H9 (cell line): ENCODE results near the gene SH3PXD2B. TPM values are rescaled to one million over a fixed set of nuclear protein-coding genes. Genes with fewer than 3 reads are reported as not detected.

Experiments
- DNase-seq: peaks from one replicate; pipeline ENCODE4 v3.0.0-alpha.2; 2017
- H2AFZ ChIP-seq: one replicate; pipeline ENCODE4 v1.6.1; 2013; ENCODE audit warnings: mild to moderate bottlenecking, low read length, control low read depth, moderate library complexity
- H2AK5ac ChIP-seq: 2 replicates; pipeline ENCODE4 v1.6.1; 2013; ENCODE audit warnings: low read length, control low read depth, mixed read lengths; ENCODE audit not compliant: insufficient read length
- H2BK120ac ChIP-seq: one replicate; pipeline ENCODE4 v1.6.1; 2013; ENCODE audit warnings: low read depth, mild to moderate bottlenecking, low read length, control low read depth, inconsistent platforms; ENCODE audit not compliant: poor library complexity, severe bottlenecking
- H2BK12ac ChIP-seq: 2 replicates; pipeline ENCODE4 v1.6.1; 2013; ENCODE audit warnings: low read length, control low read depth, mixed read lengths, low read depth; ENCODE audit not compliant: insufficient read length
- H2BK15ac ChIP-seq: 2 replicates; pipeline ENCODE4 v1.6.1; 2013; ENCODE audit warnings: low read depth, low read length, control low read depth
- H2BK20ac ChIP-seq: one replicate; pipeline ENCODE4 v1.6.1; 2013; ENCODE audit warnings: low read depth, mild to moderate bottlenecking, low read length, control low read depth, inconsistent platforms; ENCODE audit not compliant: poor library complexity, severe bottlenecking
- H2BK5ac ChIP-seq: 2 replicates; pipeline ENCODE4 v1.6.1; 2013; ENCODE audit warnings: low read length, control low read depth, mixed read lengths; ENCODE audit not compliant: insufficient read length
- H3K14ac ChIP-seq: 2 replicates; pipeline ENCODE4 v1.6.1; 2013; ENCODE audit warnings: low read length, control low read depth; ENCODE audit not compliant: insufficient read depth
- H3K18ac ChIP-seq: 2 replicates; pipeline ENCODE4 v1.6.1; 2013; ENCODE audit warnings: low read depth, mild to moderate bottlenecking, mixed read lengths, low read length, control low read depth; ENCODE audit not compliant: insufficient read length
- H3K23ac ChIP-seq: 2 replicates; pipeline ENCODE4 v1.6.1; 2013; ENCODE audit warnings: low read length, control low read depth, mixed read lengths, low read depth; ENCODE audit not compliant: insufficient read length
- H3K23me2 ChIP-seq: 2 replicates; pipeline ENCODE4 v1.6.1; 2013; ENCODE audit warnings: low read depth, mild to moderate bottlenecking, mixed read lengths, low read length, control low read depth; ENCODE audit not compliant: insufficient read length, poor library complexity, severe bottlenecking
- H3K27ac ChIP-seq: 2 replicates; pipeline ENCODE4 v1.5.1; 2013; ENCODE audit warnings: low read length, control low read depth, mixed read lengths, low read depth; ENCODE audit not compliant: insufficient read length
- H3K27me3 ChIP-seq: 2 replicates; pipeline ENCODE4 v1.6.1; 2013; ENCODE audit warnings: low read length, control low read depth, inconsistent platforms; ENCODE audit not compliant: insufficient read depth
- H3K4ac ChIP-seq: 2 replicates; pipeline ENCODE4 v1.6.1; 2013; ENCODE audit warnings: low read depth, mild to moderate bottlenecking, control low read depth, inconsistent platforms, low read length, moderate library complexity
- H3K4me1 ChIP-seq: 2 replicates; pipeline ENCODE4 v1.6.1; 2013; ENCODE audit warnings: low read length, control low read depth, inconsistent platforms; ENCODE audit not compliant: insufficient read depth
- H3K4me2 ChIP-seq: 2 replicates; pipeline ENCODE4 v1.6.1; 2013; ENCODE audit warnings: low read length, control low read depth, mixed read lengths; ENCODE audit not compliant: insufficient read length, insufficient read depth
- H3K56ac ChIP-seq: 2 replicates; pipeline ENCODE4 v1.6.1; 2013; ENCODE audit warnings: low read depth, mild to moderate bottlenecking, mixed read lengths, low read length, control low read depth; ENCODE audit not compliant: insufficient read length
- H3K79me1 ChIP-seq: 2 replicates; pipeline ENCODE4 v1.6.1; 2013; ENCODE audit warnings: low read depth, mild to moderate bottlenecking, moderate library complexity, low read length, control low read depth, inconsistent platforms; ENCODE audit not compliant: insufficient read depth, poor library complexity, severe bottlenecking
- H3K79me2 ChIP-seq: 2 replicates; pipeline ENCODE4 v1.6.1; 2013; ENCODE audit warnings: low read length, control low read depth, inconsistent platforms; ENCODE audit not compliant: insufficient read depth
- H3K9ac ChIP-seq: 2 replicates; pipeline ENCODE4 v1.6.1; 2013; ENCODE audit warnings: low read length, control low read depth, mixed read lengths; ENCODE audit not compliant: insufficient read length; ENCODE audit errors: extremely low read depth
- H3K9me3 ChIP-seq: one replicate; pipeline ENCODE4 v1.6.1; 2013; ENCODE audit warnings: low read depth, low read length, inconsistent platforms; ENCODE audit not compliant: control insufficient read depth
- H3T11ph ChIP-seq: one replicate; pipeline ENCODE4 v1.6.1; 2013; ENCODE audit warnings: mild to moderate bottlenecking, low read length, control low read depth, inconsistent platforms
- H4K20me1 ChIP-seq: one replicate; pipeline ENCODE4 v1.6.1; 2013; ENCODE audit not compliant: control insufficient read depth, insufficient read length, insufficient read depth
- H4K5ac ChIP-seq: 2 replicates; pipeline ENCODE4 v1.6.1; 2013; ENCODE audit warnings: low read depth, mild to moderate bottlenecking, mixed read lengths, low read length, control low read depth; ENCODE audit not compliant: insufficient read length
- H4K8ac ChIP-seq: replicated peaks from 2 replicates; pipeline ENCODE4 v1.6.1; 2013; ENCODE audit warnings: low read length, control low read depth, mixed read lengths, low read depth; ENCODE audit not compliant: insufficient read length
- H4K91ac ChIP-seq: 2 replicates; pipeline ENCODE4 v1.6.1; 2013; ENCODE audit warnings: low read depth, mild to moderate bottlenecking, moderate library complexity, mixed read lengths, low read length, control low read depth; ENCODE audit not compliant: insufficient read length
- H3K27ac Mint-ChIP-seq, 3 experiments: 2 replicates in 2 of 3; 3 replicates in 1 of 3; pipeline ENCODE4 v1.8.0; 2020 to 2021; ENCODE audit warnings: mixed read lengths in 3 of 3, mild to moderate bottlenecking in 1 of 3, moderate library complexity in 1 of 3
- H3K27me3 Mint-ChIP-seq: 2 replicates; pipeline ENCODE4 v1.8.0; 2021; ENCODE audit warnings: low read depth, mild to moderate bottlenecking, moderate library complexity, mixed read lengths
- H3K36me3 Mint-ChIP-seq, 3 experiments: 2 replicates in 2 of 3; 3 replicates in 1 of 3; pipeline ENCODE4 v1.8.0; 2020 to 2021; ENCODE audit warnings: low read depth in 3 of 3, mixed read lengths in 3 of 3; ENCODE audit not compliant: insufficient read depth in 1 of 3
- H3K4me1 Mint-ChIP-seq, 2 experiments: 2 replicates each; pipeline ENCODE4 v1.8.0; 2020; ENCODE audit warnings: mixed read lengths in 2 of 2
- H3K4me3 Mint-ChIP-seq, 2 experiments: 2 replicates in 1 of 2; 3 replicates in 1 of 2; pipeline ENCODE4 v1.8.0; 2020 to 2021; ENCODE audit warnings: mild to moderate bottlenecking in 2 of 2, mixed read lengths in 2 of 2, moderate library complexity in 1 of 2
- H3K9me3 Mint-ChIP-seq, 2 experiments: 2 replicates in 1 of 2; 3 replicates in 1 of 2; pipeline ENCODE4 v1.8.0; 2020; ENCODE audit warnings: mild to moderate bottlenecking in 2 of 2, mixed read lengths in 2 of 2, moderate library complexity in 1 of 2
- CTCF ChIP-seq: fragments of 200-600 bp; sonication (generic); conservative IDR thresholded peaks from 3 replicates; pipeline ENCODE4 v1.8.0; 2021; ENCODE audit warnings: antibody characterized with exemption, mild to moderate bottlenecking
- WGBS: extraction: QIAGEN DNeasy Blood & Tissue Kit; methylation state at CpG from one replicate; pipeline ENCODE4 v1.1.7; 2013; ENCODE audit warnings: missing lambda C conversion rate, low lambda C conversion rate, mixed read lengths; ENCODE audit not compliant: insufficient read length; ENCODE audit errors: extremely low coverage; 5-methylcytosine and 5-hydroxymethylcytosine counted together
- total RNA-seq: library from RNA; stranded (reverse); gene quantifications from 2 replicates; pipeline ENCODE4 v1.2.1, GENCODE V29; 2021

SH3PXD2B gene
- total RNA-seq, 1 experiment from 2014 or later, result 49.0 TPM

- no peak for TF ChIP-seq CTCF
- no peaks in the 10 kb centered on the region for H4K20me1 ChIP-seq
- no peaks in the 10 kb centered on the region for H3K4me1 ChIP-seq
- H3K27ac Mint-ChIP-seq, result no peak overlapping the region; a peak in 1 of 7 replicates
- H3K23me2 ChIP-seq, result no peaks in the 10 kb centered on the region
- H3K79me1 ChIP-seq, result no peaks in the 10 kb centered on the region
- H4K8ac ChIP-seq, result no peak overlapping the region
- no peak overlapping the region for H3K4ac ChIP-seq
- H2BK12ac ChIP-seq, result no peak overlapping the region
- H3K27me3 Mint-ChIP-seq, result no peaks in the 10 kb centered on the region
- H3K4me3 Mint-ChIP-seq, result no peak overlapping the region
- no peaks in the 10 kb centered on the region for H3K79me2 ChIP-seq
- no peak overlapping the region for H2BK15ac ChIP-seq
- H3K9me3 ChIP-seq, result no peaks in the 10 kb centered on the region
- no peak overlapping the region; the same call in 1 of the 2 replicates for H3K14ac ChIP-seq
- no peak overlapping the region for H4K91ac ChIP-seq
- H3K4me2 ChIP-seq, result no peak overlapping the region
- no peak overlapping the region for H2BK20ac ChIP-seq
- H3K4me1 Mint-ChIP-seq, result no peaks in the 10 kb centered on the region
- H3T11ph ChIP-seq, result no peak overlapping the region
- H4K5ac ChIP-seq, result no peak overlapping the region
- H2BK120ac ChIP-seq, result no peak overlapping the region
- no peak overlapping the region for H2AK5ac ChIP-seq
- H3K36me3 Mint-ChIP-seq, result peaks cover 27 to 56% (median 50%) of the 10 kb centered on the region in 3 experiments
- no peak for DNase-seq
- H2BK5ac ChIP-seq, result no peak overlapping the region
- no peak overlapping the region for H3K27ac ChIP-seq
- H3K9me3 Mint-ChIP-seq, result no peaks in the 10 kb centered on the region
- no peak overlapping the region for H3K23ac ChIP-seq
- no peak overlapping the region for H3K56ac ChIP-seq
- no CpG with 5 or more reads among the region's 5 CpGs for WGBS
- H3K27me3 ChIP-seq, result no peaks in the 10 kb centered on the region
- H3K9ac ChIP-seq, result no peak overlapping the region
- no peak overlapping the region for H3K18ac ChIP-seq
- H2AFZ ChIP-seq, result no peak overlapping the region
These were observed 69.2 kb downstream of the SH3PXD2B start for GRCh38 chr5:172385010-172385563.
